GM21526 (cell line): ENCODE results near the gene ZFP36L2.
"Not testable (repeated sequence)": the region's sequence is repeated elsewhere in the genome, so short reads cannot be mapped to it uniquely, and the experiment has no call there.

Source experiments
- ATAC-seq: cut with Tn5 transposase; IDR thresholded peaks from one replicate; pipeline ENCODE4 v1.9.1; 2021; ENCODE audit warnings: moderate library complexity; ENCODE audit not compliant: unreplicated experiment, low FRiP score

Gene ZFP36L2

DNA sequence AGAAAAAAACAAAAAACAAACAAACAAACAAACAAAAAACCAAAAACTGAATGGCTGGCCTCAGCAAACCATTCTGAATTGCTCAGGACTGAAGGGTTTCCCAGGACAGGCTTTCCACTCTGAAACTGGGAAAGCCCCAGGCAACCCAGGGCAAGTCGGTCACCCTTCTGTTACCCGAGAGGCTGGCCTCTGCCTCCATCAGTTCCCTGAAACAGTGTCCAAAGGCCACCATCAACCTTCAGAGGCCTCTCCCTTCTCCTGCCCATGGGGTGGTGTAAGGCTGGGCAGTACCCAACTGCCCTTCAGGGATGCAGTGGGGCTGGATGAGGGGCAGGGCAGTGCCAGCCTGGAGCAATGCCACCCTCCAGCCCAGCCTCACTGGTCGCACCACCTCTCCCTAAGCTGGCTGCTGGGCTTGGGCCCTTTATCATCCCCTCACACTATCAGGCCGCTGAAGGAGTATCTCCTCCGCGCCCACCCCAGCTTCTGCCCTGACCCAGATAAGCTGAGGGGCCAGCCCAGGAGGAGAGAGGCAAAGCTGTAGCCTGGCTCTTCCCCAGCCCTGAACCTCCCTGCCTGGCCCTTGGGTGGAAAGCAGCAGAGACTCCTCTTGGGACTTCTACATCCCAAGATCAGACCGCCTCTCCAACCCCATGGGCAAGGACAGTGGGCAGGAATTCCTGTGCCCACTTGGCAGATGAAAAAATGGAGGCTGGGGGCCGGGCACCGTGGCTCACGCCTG is 35.9 kb downstream of the ZFP36L2 start:
- ATAC-seq, result no peak

DNA sequence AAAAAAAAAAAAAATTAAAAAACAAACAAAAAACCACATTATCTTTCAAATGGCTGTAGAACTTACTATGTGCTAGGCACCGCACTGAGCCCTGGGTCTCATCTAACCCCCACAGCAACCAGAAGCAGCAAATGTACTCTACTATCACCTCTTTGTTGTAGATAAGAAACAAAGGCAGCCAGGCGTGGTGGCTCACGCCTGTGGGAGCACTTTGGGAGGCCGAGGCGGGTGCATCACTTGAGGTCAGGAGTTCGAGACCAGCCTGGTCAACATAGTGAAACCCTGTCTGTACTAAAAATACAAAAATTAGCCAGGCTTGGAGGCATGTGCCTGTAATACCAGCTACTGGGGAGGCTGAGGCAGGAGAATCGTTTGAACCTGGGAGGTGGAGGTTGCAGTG is 36.5 kb downstream of the ZFP36L2 start:
- ATAC-seq, result not testable (repeated sequence)

GRCh38 chr2:43188561-43189386 is 37.6 kb downstream of the ZFP36L2 start:
- no peak for ATAC-seq

DNA sequence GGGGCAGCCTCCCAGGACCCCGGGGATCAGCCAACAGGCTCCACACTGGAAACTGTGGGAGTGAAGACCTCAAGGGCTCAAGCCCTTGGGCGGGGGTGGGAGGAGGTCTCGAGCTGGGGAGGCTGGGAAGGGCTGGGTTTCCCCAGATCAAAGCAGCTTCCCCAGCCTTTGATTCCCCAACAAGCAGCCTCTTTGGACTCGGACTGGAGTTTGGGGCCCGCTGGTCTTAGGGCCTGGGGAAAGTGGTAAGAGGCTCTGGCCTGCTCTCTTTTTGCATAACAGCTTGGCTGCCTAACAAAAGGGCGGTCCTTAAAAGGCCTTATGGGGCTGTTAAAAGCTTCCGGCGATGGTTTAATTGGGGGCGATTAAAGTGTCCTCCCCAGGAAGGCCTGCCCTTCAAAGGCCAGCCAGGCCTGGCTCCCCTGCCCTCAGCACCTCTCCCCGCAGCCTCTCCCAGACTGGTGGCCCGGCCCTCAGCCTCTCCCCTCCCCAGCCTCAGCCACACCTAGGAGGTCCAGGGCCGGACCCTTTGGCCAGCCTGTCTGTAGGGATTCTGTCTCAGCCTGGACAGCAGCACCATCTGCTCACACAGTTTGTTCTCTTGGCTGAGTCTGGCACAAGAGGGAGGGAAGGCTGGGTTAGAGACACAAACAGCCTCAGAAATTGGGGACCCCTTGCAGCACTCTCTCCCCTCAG is 39.6 kb downstream of the ZFP36L2 start:
- ATAC-seq, result no peak

DNA sequence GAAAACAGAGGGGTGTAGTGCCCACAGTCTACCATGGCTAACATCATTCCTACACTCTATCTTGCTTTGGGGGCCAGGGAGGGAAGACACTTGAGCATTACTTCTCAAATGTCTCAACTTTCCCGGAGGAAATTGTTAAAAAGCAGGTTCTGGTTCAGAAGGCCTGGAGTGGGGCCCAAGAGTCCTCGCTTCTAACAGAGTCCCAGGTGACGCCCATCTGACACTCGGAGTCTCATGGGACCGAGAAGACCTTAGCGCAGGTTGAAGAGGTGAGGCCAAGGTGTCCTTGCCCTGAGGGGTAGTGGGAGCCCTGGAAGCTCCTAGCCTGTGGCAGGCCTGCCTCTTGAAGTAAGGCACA is 40.1 kb downstream of the ZFP36L2 start:
- no peak for ATAC-seq

- ATAC-seq, result no peak
Measured at GRCh38 chr2:43185146-43185545, 41.3 kb downstream of the ZFP36L2 start.

GRCh38 chr2:43184339-43184895 is 42.0 kb downstream of the ZFP36L2 start:
- ATAC-seq, result no peak

GRCh38 chr2:43183743-43184142 is 42.7 kb downstream of the ZFP36L2 start:
- no peak for ATAC-seq

DNA sequence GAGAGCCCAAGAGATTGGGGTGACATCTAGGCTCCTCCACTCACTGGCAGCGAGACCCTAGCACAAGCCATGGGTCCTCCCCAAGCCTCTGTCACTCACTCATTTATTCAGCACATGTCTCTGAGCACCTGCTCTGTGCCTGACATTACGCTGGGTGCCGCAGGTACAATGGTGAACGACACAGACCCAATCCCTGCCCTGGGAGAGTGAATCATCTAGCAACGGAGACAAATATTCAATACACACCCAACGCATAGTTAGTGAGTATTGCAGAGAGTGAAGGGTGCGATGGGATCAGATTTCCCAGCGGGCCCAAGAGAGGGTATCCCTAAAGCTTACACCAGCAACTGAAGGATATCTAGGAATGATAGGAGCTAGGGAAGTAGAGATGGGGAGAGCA is 45.5 kb downstream of the ZFP36L2 start:
- no peak for ATAC-seq

DNA sequence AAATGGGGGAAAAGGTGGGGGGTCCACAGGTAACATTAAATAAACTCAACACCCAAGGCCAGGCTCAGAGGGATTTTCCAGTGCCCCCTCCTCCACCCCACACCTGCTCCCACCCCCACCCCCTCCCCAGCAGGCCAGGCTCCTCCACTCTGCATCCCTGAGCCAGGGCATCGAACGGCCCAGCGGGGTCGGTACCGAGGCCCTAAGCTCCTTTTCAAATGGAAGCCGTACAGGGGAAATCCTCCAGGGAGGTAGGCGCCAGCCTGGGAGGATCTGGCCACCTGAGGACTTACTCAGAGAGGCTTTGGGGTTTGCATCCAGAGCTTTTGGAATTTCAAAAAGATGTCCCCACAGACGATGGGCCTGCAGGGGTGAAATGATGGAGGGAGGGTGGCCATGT is 46.5 kb downstream of the ZFP36L2 start:
- ATAC-seq, result no peak

- no peak for ATAC-seq
Measured at GRCh38 chr2:43178602-43179542, 47.5 kb downstream of the ZFP36L2 start.

GRCh38 chr2:43178055-43178598 is 48.3 kb downstream of the ZFP36L2 start:
- no peak for ATAC-seq

DNA sequence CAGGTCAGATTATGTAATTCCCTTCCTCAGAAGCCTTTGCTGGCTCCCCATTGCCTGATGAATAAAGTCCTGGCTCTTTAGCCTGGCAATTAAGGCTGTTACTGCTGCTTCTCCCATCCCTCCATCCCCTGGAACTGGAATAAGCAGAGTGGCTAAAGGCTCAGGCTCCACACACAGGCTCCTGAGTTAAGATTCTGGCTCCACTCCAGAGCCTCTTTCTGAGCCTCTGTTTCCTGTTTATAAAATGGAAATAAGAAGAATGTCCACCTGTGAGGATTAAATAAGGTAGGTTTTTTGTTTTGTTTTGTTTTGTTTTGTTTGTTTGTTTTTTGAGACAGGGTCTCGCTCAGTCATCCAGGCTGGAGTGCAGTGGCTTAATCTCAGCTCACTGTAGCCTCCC is 50.0 kb downstream of the ZFP36L2 start:
- no peak for ATAC-seq

GRCh38 chr2:43175876-43176275 is 50.5 kb downstream of the ZFP36L2 start:
- ATAC-seq, result no peak

DNA sequence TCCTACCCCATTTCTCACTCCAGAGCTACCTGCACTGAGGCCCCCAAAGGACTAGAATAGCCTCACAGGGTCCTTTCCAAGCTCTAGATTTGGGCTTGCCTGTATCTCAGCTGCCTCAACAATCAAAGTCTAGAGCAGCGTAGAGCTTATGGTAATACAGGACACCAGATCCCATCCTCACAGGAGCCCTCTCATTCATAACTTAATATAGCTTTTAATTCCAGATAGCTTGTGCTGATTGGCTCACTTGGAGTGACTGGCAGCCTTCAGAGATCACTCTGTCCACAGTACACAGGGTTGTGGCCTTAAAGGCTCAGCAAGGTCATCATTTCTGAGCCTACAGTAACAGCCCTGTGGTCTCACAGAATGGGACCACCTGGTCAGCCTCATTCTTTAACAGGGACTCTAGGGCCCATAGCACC is 51.4 kb downstream of the ZFP36L2 start:
- no peak for ATAC-seq

DNA sequence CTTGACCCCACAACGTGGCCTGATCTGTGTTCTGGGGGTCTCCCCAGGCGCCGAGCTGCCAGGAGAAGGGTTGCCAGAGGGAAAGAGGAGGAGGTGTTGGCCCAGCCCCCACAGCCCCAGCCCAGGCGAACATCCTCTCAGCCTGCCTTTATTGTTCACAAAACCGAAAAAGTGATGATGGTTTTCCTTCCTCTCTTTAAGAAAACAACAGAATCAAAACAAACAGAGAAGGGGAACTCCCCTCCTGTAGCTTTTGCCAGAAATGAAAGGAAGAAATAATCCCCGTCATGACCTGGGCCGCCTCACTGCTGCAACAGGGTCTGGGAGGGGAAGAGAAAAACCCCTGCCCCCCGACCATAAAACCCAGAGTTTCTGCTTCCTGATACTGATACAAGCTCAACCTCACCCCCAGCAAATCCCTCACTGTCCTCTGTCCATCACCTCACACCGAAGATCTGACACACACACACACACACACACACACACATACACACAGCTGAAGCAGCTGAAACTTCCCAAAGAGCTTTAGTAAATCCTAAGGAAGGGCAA is 52.0 kb downstream of the ZFP36L2 start:
- peak; percentile 84 for ATAC-seq
